D721Med (cell line): ENCODE measurements around the gene TNPO2.

ENCODE experiments used
- DNase-seq: peaks from one replicate; pipeline ENCODE4 v3.0.0; 2011; ENCODE audit warnings: low spot score; ENCODE audit not compliant: insufficient read length
- FAIRE-seq: peaks from 2 replicates; lab custom pipeline; 2011; peaks lifted over from hg19 to GRCh38; lab: Jason Lieb, UNC
- CTCF ChIP-seq: IDR thresholded peaks from 2 replicates; pipeline ENCODE4 v1.5.1; 2012; ENCODE audit warnings: mild to moderate bottlenecking, control low read depth; ENCODE audit not compliant: insufficient read depth; ENCODE audit errors: missing control alignments

TNPO2 gene

GRCh38 chr19:12752056-12752781, 28.5 kb upstream of the TNPO2 start:
- FAIRE-seq (no peak), DNase-seq (no peak)
- TF ChIP-seq CTCF: no peak

- no peak for DNase-seq
- no peak for TF ChIP-seq CTCF
- no peak for FAIRE-seq
Observed at GRCh38 chr19:12751635-12752034, 27.9 kb upstream of the TNPO2 start, which contains the start of gene BEST2. Gene BEST2 (plus strand): TSS chr19:12751791. CDS start chr19:12752593, 802 bp downstream.

GRCh38 chr19:12750851-12751250, 27.1 kb upstream of the TNPO2 start:
- FAIRE-seq: no peak
- no peak for DNase-seq
- no peak for TF ChIP-seq CTCF

- FAIRE-seq (no peak), DNase-seq (no peak)
- no peak for TF ChIP-seq CTCF
Observed at GRCh38 chr19:12749938-12750521, 26.3 kb upstream of the TNPO2 start.

- no peak for FAIRE-seq
- TF ChIP-seq CTCF: no peak
- peak; percentile 72 for DNase-seq
Observed at GRCh38 chr19:12748489-12748888, 24.8 kb upstream of the TNPO2 start.

GRCh38 chr19:12745166-12745897, 21.6 kb upstream of the TNPO2 start:
- no peak for DNase-seq
- FAIRE-seq: no peak
- TF ChIP-seq CTCF: no peak
